HEK293 (cell line): ENCODE data around the gene TIMP2.

ENCODE experiments used
- GLI2 ChIP-seq: fragments of 450-650 bp; formaldehyde crosslinking; IDR thresholded peaks from 2 replicates; pipeline ENCODE4; 2017; ENCODE audit warnings: missing biosample characterization, missing genetic modification characterization, low read depth, borderline replicate concordance
- GLI4 ChIP-seq: fragments of 450-650 bp; formaldehyde crosslinking; IDR thresholded peaks from 2 replicates; pipeline ENCODE4 v1.5.1; 2016; ENCODE audit warnings: missing biosample characterization, missing genetic modification characterization
- KLF9 ChIP-seq: fragments of 450-650 bp; formaldehyde crosslinking; IDR thresholded peaks from 2 replicates; pipeline ENCODE4 v1.5.1; 2016; ENCODE audit warnings: missing biosample characterization, missing genetic modification characterization, low read depth
- SP2 ChIP-seq: fragments of 450-650 bp; formaldehyde crosslinking; IDR thresholded peaks from 2 replicates; pipeline ENCODE4 v1.5.1; 2016; ENCODE audit warnings: missing biosample characterization, missing genetic modification characterization
- ZBTB21 ChIP-seq: fragments of 450-650 bp; formaldehyde crosslinking; IDR thresholded peaks from 2 replicates; pipeline ENCODE4 v1.5.1; 2017; ENCODE audit warnings: missing biosample characterization, missing genetic modification characterization
- ZBTB7A ChIP-seq: fragments of 450-650 bp; formaldehyde crosslinking; IDR thresholded peaks from 2 replicates; pipeline ENCODE4 v1.5.1; 2016; ENCODE audit warnings: low read depth, missing biosample characterization, missing genetic modification characterization
- ZNF112 ChIP-seq: fragments of 450-650 bp; formaldehyde crosslinking; IDR thresholded peaks from 2 replicates; pipeline ENCODE4 v1.5.0; 2017; ENCODE audit warnings: missing biosample characterization, missing genetic modification characterization
- ZNF2 ChIP-seq: fragments of 450-650 bp; formaldehyde crosslinking; IDR thresholded peaks from 2 replicates; pipeline ENCODE4 v1.5.1; 2016; ENCODE audit warnings: missing biosample characterization, missing genetic modification characterization
- ZNF24 ChIP-seq: fragments of 450-650 bp; formaldehyde crosslinking; IDR thresholded peaks from 2 replicates; pipeline ENCODE4 v1.5.1; 2016; ENCODE audit warnings: missing biosample characterization, missing genetic modification characterization
- ZNF324 ChIP-seq: fragments of 450-650 bp; formaldehyde crosslinking; IDR thresholded peaks from 2 replicates; pipeline ENCODE4 v1.5.1; 2016; ENCODE audit warnings: missing biosample characterization, missing genetic modification characterization
- ZNF335 ChIP-seq: fragments of 450-650 bp; formaldehyde crosslinking; conservative IDR thresholded peaks from 2 replicates; pipeline ENCODE4 v1.5.1; 2016; ENCODE audit warnings: missing biosample characterization, missing genetic modification characterization
- ZNF350 ChIP-seq: fragments of 450-650 bp; formaldehyde crosslinking; IDR thresholded peaks from 2 replicates; pipeline ENCODE4 v1.5.0; 2017; ENCODE audit warnings: missing biosample characterization, mild to moderate bottlenecking, missing genetic modification characterization
- ZNF549 ChIP-seq: fragments of 450-650 bp; IDR thresholded peaks from 2 replicates; pipeline ENCODE4 v1.5.1; 2018; ENCODE audit warnings: missing biosample characterization, missing genetic modification characterization, mild to moderate bottlenecking, inconsistent platforms, moderate library complexity
- ZNF561 ChIP-seq: fragments of 450-650 bp; IDR thresholded peaks from 2 replicates; pipeline ENCODE4 v1.5.1; 2018; ENCODE audit warnings: missing biosample characterization, missing genetic modification characterization, borderline replicate concordance
- ZNF654 ChIP-seq: fragments of 450-650 bp; formaldehyde crosslinking; IDR thresholded peaks from 2 replicates; pipeline ENCODE4 v1.5.1; 2016; ENCODE audit warnings: low read depth, missing biosample characterization, missing genetic modification characterization
- ZNF792 ChIP-seq: fragments of 450-650 bp; formaldehyde crosslinking; IDR thresholded peaks from 2 replicates; pipeline ENCODE4 v1.5.1; 2016; ENCODE audit warnings: missing biosample characterization, missing genetic modification characterization
- TF ChIP-seq, protein P1 (sequence below): fragments of 450-650 bp; formaldehyde crosslinking; IDR thresholded peaks from 2 replicates; pipeline ENCODE4 v1.5.1; 2016; ENCODE audit warnings: missing biosample characterization, missing genetic modification characterization
- TF ChIP-seq, protein P2 (sequence below): fragments of 450-650 bp; formaldehyde crosslinking; IDR thresholded peaks from 2 replicates; pipeline ENCODE4 v1.5.1; 2016; ENCODE audit warnings: missing biosample characterization, missing genetic modification characterization
- TF ChIP-seq, protein P3 (sequence below): fragments of 450-650 bp; formaldehyde crosslinking; IDR thresholded peaks from 2 replicates; pipeline ENCODE4 v1.5.1; 2017; ENCODE audit warnings: missing biosample characterization, missing genetic modification characterization
- TF ChIP-seq, protein P4 (sequence below): fragments of 450-650 bp; formaldehyde crosslinking; IDR thresholded peaks from 2 replicates; pipeline ENCODE4 v1.5.1; 2016; ENCODE audit warnings: missing biosample characterization, missing genetic modification characterization
- TF ChIP-seq, protein P5 (sequence below): fragments of 450-650 bp; formaldehyde crosslinking; IDR thresholded peaks from 2 replicates; pipeline ENCODE4 v1.5.1; 2016; ENCODE audit warnings: missing biosample characterization, missing genetic modification characterization, borderline replicate concordance
- TF ChIP-seq, protein P6 (sequence below): fragments of 450-650 bp; formaldehyde crosslinking; IDR thresholded peaks from 2 replicates; pipeline ENCODE4 v1.5.1; 2016; ENCODE audit warnings: missing biosample characterization, missing genetic modification characterization
- TF ChIP-seq, protein P7 (sequence below): fragments of 450-650 bp; formaldehyde crosslinking; conservative IDR thresholded peaks from 2 replicates; pipeline ENCODE4 v1.5.1; 2016; ENCODE audit warnings: low read depth, missing biosample characterization, missing genetic modification characterization
- TF ChIP-seq, protein P8 (sequence below): fragments of 450-650 bp; formaldehyde crosslinking; IDR thresholded peaks from 2 replicates; pipeline ENCODE4 v1.5.1; 2016; ENCODE audit warnings: missing biosample characterization, missing genetic modification characterization, low read depth

TIMP2 gene

DNA sequence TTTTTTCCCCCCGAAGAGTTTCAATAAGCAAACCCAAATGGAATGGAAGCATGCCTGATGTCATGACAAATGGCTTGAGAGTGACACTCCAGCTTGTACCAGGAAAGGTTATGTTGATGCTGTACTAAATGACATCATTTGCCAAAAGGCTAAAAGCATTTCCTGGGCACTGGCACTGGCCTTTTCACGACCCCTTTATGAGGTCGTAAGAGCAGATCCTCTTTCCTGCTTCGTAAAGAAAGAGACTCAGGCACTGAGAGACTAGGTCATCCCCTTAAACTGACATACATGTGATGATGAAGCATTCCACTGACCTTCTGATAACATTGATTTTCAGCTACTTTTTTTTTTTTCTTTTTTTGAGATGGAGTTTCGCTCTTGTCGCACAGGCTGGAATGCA lies 52.7 kb downstream of the TIMP2 start (continued):
- TF ChIP-seq KLF9: no peak
- TF ChIP-seq, protein P1, sequence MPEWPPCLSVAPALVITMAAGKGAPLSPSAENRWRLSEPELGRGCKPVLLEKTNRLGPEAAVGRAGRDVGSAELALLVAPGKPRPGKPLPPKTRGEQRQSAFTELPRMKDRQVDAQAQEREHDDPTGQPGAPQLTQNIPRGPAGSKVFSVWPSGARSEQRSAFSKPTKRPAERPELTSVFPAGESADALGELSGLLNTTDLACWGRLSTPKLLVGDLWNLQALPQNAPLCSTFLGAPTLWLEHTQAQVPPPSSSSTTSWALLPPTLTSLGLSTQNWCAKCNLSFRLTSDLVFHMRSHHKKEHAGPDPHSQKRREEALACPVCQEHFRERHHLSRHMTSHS (tag by site-specific recombination): no peak
- TF ChIP-seq ZNF561: no peak
- TF ChIP-seq, protein P2, sequence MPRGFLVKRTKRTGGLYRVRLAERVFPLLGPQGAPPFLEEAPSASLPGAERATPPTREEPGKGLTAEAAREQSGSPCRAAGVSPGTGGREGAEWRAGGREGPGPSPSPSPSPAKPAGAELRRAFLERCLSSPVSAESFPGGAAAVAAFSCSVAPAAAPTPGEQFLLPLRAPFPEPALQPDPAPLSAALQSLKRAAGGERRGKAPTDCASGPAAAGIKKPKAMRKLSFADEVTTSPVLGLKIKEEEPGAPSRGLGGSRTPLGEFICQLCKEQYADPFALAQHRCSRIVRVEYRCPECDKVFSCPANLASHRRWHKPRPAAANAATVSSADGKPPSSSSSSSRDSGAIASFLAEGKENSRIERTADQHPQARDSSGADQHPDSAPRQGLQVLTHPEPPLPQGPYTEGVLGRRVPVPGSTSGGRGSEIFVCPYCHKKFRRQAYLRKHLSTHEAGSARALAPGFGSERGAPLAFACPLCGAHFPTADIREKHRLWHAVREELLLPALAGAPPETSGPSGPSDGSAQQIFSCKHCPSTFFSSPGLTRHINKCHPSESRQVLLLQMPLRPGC (tag by site-specific recombination): peak; percentile 35; the same call in 1 of the 2 replicates
- TF ChIP-seq, protein P3, sequence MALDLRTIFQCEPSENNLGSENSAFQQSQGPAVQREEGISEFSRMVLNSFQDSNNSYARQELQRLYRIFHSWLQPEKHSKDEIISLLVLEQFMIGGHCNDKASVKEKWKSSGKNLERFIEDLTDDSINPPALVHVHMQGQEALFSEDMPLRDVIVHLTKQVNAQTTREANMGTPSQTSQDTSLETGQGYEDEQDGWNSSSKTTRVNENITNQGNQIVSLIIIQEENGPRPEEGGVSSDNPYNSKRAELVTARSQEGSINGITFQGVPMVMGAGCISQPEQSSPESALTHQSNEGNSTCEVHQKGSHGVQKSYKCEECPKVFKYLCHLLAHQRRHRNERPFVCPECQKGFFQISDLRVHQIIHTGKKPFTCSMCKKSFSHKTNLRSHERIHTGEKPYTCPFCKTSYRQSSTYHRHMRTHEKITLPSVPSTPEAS (tag by site-specific recombination): no peak
- TF ChIP-seq, protein P4, sequence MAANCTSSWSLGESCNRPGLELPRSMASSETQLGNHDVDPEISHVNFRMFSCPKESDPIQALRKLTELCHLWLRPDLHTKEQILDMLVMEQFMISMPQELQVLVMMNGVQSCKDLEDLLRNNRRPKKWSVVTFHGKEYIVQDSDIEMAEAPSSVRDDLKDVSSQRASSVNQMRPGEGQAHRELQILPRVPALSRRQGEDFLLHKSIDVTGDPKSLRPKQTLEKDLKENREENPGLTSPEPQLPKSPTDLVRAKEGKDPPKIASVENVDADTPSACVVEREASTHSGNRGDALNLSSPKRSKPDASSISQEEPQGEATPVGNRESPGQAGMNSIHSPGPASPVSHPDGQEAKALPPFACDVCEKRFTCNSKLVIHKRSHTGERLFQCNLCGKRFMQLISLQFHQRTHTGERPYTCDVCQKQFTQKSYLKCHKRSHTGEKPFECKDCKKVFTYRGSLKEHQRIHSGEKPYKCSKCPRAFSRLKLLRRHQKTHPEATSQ (tag by site-specific recombination): no peak
- TF ChIP-seq, protein P5, sequence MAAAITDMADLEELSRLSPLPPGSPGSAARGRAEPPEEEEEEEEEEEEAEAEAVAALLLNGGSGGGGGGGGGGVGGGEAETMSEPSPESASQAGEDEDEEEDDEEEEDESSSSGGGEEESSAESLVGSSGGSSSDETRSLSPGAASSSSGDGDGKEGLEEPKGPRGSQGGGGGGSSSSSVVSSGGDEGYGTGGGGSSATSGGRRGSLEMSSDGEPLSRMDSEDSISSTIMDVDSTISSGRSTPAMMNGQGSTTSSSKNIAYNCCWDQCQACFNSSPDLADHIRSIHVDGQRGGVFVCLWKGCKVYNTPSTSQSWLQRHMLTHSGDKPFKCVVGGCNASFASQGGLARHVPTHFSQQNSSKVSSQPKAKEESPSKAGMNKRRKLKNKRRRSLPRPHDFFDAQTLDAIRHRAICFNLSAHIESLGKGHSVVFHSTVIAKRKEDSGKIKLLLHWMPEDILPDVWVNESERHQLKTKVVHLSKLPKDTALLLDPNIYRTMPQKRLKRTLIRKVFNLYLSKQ (tag by site-specific recombination): no peak
- TF ChIP-seq ZNF2 (tag by site-specific recombination): no peak
- TF ChIP-seq ZNF24 (tag by site-specific recombination): peak; percentile 52; the same call in 1 of the 2 replicates
- TF ChIP-seq GLI2 (tag by site-specific recombination): no peak
- TF ChIP-seq SP2 (tag by site-specific recombination): no peak
- TF ChIP-seq ZNF350 (tag by site-specific recombination): no peak
- TF ChIP-seq ZNF654: no peak
- TF ChIP-seq, protein P6, sequence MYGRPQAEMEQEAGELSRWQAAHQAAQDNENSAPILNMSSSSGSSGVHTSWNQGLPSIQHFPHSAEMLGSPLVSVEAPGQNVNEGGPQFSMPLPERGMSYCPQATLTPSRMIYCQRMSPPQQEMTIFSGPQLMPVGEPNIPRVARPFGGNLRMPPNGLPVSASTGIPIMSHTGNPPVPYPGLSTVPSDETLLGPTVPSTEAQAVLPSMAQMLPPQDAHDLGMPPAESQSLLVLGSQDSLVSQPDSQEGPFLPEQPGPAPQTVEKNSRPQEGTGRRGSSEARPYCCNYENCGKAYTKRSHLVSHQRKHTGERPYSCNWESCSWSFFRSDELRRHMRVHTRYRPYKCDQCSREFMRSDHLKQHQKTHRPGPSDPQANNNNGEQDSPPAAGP (tag by site-specific recombination): no peak
- TF ChIP-seq ZBTB21 (tag by site-specific recombination): peak; percentile 72
- TF ChIP-seq ZNF549 (tag by site-specific recombination): no peak
- TF ChIP-seq ZNF324 (tag by site-specific recombination): no peak
- TF ChIP-seq, protein P7, sequence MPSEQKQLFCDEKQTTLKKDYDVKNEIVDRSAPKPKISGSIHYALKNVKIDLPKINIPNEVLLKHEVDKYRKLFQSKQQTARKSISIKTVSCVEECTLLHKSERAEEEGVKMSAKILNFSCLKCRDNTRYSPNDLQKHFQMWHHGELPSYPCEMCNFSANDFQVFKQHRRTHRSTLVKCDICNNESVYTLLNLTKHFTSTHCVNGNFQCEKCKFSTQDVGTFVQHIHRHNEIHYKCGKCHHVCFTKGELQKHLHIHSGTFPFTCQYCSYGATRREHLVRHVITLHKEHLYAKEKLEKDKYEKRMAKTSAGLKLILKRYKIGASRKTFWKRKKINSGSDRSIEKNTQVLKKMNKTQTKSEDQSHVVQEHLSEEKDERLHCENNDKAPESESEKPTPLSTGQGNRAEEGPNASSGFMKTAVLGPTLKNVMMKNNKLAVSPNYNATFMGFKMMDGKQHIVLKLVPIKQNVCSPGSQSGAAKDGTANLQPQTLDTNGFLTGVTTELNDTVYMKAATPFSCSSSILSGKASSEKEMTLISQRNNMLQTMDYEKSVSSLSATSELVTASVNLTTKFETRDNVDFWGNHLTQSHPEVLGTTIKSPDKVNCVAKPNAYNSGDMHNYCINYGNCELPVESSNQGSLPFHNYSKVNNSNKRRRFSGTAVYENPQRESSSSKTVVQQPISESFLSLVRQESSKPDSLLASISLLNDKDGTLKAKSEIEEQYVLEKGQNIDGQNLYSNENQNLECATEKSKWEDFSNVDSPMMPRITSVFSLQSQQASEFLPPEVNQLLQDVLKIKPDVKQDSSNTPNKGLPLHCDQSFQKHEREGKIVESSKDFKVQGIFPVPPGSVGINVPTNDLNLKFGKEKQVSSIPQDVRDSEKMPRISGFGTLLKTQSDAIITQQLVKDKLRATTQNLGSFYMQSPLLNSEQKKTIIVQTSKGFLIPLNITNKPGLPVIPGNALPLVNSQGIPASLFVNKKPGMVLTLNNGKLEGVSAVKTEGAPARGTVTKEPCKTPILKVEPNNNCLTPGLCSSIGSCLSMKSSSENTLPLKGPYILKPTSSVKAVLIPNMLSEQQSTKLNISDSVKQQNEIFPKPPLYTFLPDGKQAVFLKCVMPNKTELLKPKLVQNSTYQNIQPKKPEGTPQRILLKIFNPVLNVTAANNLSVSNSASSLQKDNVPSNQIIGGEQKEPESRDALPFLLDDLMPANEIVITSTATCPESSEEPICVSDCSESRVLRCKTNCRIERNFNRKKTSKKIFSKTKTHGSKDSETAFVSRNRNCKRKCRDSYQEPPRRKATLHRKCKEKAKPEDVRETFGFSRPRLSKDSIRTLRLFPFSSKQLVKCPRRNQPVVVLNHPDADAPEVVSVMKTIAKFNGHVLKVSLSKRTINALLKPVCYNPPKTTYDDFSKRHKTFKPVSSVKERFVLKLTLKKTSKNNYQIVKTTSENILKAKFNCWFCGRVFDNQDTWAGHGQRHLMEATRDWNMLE (tag by site-specific recombination): no peak
- TF ChIP-seq, protein P8, sequence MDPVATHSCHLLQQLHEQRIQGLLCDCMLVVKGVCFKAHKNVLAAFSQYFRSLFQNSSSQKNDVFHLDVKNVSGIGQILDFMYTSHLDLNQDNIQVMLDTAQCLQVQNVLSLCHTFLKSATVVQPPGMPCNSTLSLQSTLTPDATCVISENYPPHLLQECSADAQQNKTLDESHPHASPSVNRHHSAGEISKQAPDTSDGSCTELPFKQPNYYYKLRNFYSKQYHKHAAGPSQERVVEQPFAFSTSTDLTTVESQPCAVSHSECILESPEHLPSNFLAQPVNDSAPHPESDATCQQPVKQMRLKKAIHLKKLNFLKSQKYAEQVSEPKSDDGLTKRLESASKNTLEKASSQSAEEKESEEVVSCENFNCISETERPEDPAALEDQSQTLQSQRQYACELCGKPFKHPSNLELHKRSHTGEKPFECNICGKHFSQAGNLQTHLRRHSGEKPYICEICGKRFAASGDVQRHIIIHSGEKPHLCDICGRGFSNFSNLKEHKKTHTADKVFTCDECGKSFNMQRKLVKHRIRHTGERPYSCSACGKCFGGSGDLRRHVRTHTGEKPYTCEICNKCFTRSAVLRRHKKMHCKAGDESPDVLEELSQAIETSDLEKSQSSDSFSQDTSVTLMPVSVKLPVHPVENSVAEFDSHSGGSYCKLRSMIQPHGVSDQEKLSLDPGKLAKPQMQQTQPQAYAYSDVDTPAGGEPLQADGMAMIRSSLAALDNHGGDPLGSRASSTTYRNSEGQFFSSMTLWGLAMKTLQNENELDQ (tag by site-specific recombination): no peak
- TF ChIP-seq ZBTB7A (tag by site-specific recombination): no peak
- no peak for TF ChIP-seq GLI4 (tag by site-specific recombination)
- TF ChIP-seq ZNF335 (tag by site-specific recombination): no peak
- TF ChIP-seq ZNF792 (tag by site-specific recombination): no peak
- TF ChIP-seq ZNF112 (tag by site-specific recombination): no peak
